HL-60 (cell line): ENCODE results near the gene ARHGAP26.

Source experiments
- DNase-seq, 2 experiments: peaks; one replicate each; pipeline ENCODE4 v3.0.0-alpha.2; 2010 to 2020; ENCODE audit warnings: low read depth in 1 of 2, low spot score in 1 of 2
- H3K27ac ChIP-seq: fragments of 250-450 bp; sonication (Bioruptor Pico); replicated peaks from 2 replicates; pipeline ENCODE4 v1.5.1; 2020; ENCODE audit warnings: mild to moderate bottlenecking, moderate library complexity
- H3K27me3 ChIP-seq: fragments of 250-450 bp; sonication (Bioruptor Pico); 2 replicates; pipeline ENCODE4 v1.5.1; 2021; ENCODE audit warnings: mild to moderate bottlenecking, moderate library complexity; ENCODE audit not compliant: insufficient read depth, poor library complexity, severe bottlenecking
- H3K4me3 ChIP-seq: replicated peaks from 2 replicates; pipeline ENCODE4 v1.5.1; 2011; ENCODE audit warnings: mild to moderate bottlenecking, control low read depth, low read length; ENCODE audit not compliant: insufficient read depth
- CTCF ChIP-seq: IDR thresholded peaks from one replicate; pipeline ENCODE4 v1.5.1; 2011; ENCODE audit warnings: low read length, control low read depth, inconsistent platforms; ENCODE audit not compliant: insufficient read depth
- GABPA ChIP-seq: IDR thresholded peaks from 2 replicates; pipeline ENCODE4 v1.6.1; 2012; ENCODE audit warnings: low read depth
- POLR2AphosphoS5 ChIP-seq: IDR thresholded peaks from 2 replicates; pipeline ENCODE4 v1.6.1; 2012; ENCODE audit warnings: low read depth
- REST ChIP-seq: IDR thresholded peaks from 2 replicates; pipeline ENCODE4 v1.6.1; 2012; ENCODE audit warnings: low read depth; ENCODE audit not compliant: insufficient replicate concordance
- SPI1 ChIP-seq: IDR thresholded peaks from 2 replicates; pipeline ENCODE4 v1.6.1; 2012; ENCODE audit warnings: low read depth, mild to moderate bottlenecking, borderline replicate concordance

The ARHGAP26 gene

GRCh38 chr5:142779163-142779840 is 9.1 kb downstream of the ARHGAP26 start:
- TF ChIP-seq GABPA (no peak), CTCF (no peak), SPI1 (no peak), POLR2AphosphoS5 (no peak), REST (no peak)
- H3K4me3 ChIP-seq, result no peak overlapping the region
- DNase-seq, result no peak
- no peaks in the 10 kb centered on the region for H3K27me3 ChIP-seq
- no peak overlapping the region for H3K27ac ChIP-seq

- H3K27me3 ChIP-seq, result no peaks in the 10 kb centered on the region
- no peak for DNase-seq
- H3K27ac ChIP-seq, result no peak overlapping the region
- H3K4me3 ChIP-seq, result no peak overlapping the region
- TF ChIP-seq REST, result no peak
- no peak for TF ChIP-seq GABPA
- TF ChIP-seq CTCF, result no peak
- TF ChIP-seq SPI1, result no peak
- TF ChIP-seq POLR2AphosphoS5, result no peak
Observed at GRCh38 chr5:142780871-142781270, 10.7 kb downstream of the ARHGAP26 start.

GRCh38 chr5:142782976-142783530 is 12.9 kb downstream of the ARHGAP26 start:
- Histone ChIP-seq H3K27me3 (no peaks in the 10 kb centered on the region), H3K27ac (no peak overlapping the region), H3K4me3 (no peak overlapping the region)
- TF ChIP-seq SPI1 (no peak), GABPA (no peak), CTCF (no peak), REST (no peak), POLR2AphosphoS5 (no peak)
- DNase-seq, result no peak
